HG03558 (cell line): ENCODE measurements around the gene KRT15.

Experiments used
- ATAC-seq: cut with Tn5 transposase; IDR thresholded peaks from one replicate; pipeline ENCODE4 v1.9.1; 2021; ENCODE audit warnings: moderate number of reproducible peaks; ENCODE audit not compliant: unreplicated experiment; ENCODE audit errors: extremely low read depth

KRT15 gene

GRCh38 chr17:41528959-41529353 lies 10.3 kb upstream of the KRT15 start:
- no peak for ATAC-seq

- ATAC-seq, result no peak
These were observed 8.7 kb upstream of the KRT15 start for GRCh38 chr17:41527063-41528023.

- ATAC-seq, result no peak
These were observed 5.6 kb upstream of the KRT15 start for GRCh38 chr17:41524261-41524660.

- no peak for ATAC-seq
These were observed 5.1 kb upstream of the KRT15 start for GRCh38 chr17:41523787-41524186.

- ATAC-seq, result no peak
These were observed 4.5 kb upstream of the KRT15 start for GRCh38 chr17:41523225-41523593.

GRCh38 chr17:41522301-41523224 lies 3.9 kb upstream of the KRT15 start:
- no peak for ATAC-seq

GRCh38 chr17:41521574-41522261 lies 3.0 kb upstream of the KRT15 start:
- no peak for ATAC-seq

GRCh38 chr17:41520821-41521521 lies 2.3 kb upstream of the KRT15 start:
- no peak for ATAC-seq

GRCh38 chr17:41519501-41520224 lies 973 bp upstream of the KRT15 start:
- ATAC-seq, result no peak

- ATAC-seq, result no peak
These were observed 659 bp downstream of the KRT15 start for GRCh38 chr17:41518031-41518430.

GRCh38 chr17:41516830-41517283 lies 1.8 kb downstream of the KRT15 start:
- ATAC-seq, result no peak

GRCh38 chr17:41516147-41516829 lies 2.4 kb downstream of the KRT15 start:
- ATAC-seq, result no peak

- ATAC-seq, result no peak
These were observed 5.5 kb downstream of the KRT15 start for GRCh38 chr17:41513168-41513547.

GRCh38 chr17:41512546-41513167 lies 6.0 kb downstream of the KRT15 start:
- ATAC-seq, result no peak

GRCh38 chr17:41511716-41512115 lies 7.0 kb downstream of the KRT15 start:
- no peak for ATAC-seq

GRCh38 chr17:41511116-41511515 lies 7.6 kb downstream of the KRT15 start:
- no peak for ATAC-seq

GRCh38 chr17:41510251-41511065 lies 8.2 kb downstream of the KRT15 start:
- no peak for ATAC-seq
